Diencephalon (tissue), 1 donor: ENCODE measurements around the gene MPHOSPH6. TPM values are rescaled to one million over a fixed set of nuclear protein-coding genes. Genes with fewer than 3 reads are reported as not detected.

Experiments used
- small RNA-seq: library from RNA; depleted of rRNA; stranded (forward); fragments of <200 nt; gene quantifications from one replicate; pipeline ENCODE3, GENCODE V24; 2014
- total RNA-seq: library from RNA; depleted of rRNA; stranded (reverse); fragments of >200 nt; gene quantifications from one replicate; pipeline ENCODE4 v1.2.3, GENCODE V29; 2014

The MPHOSPH6 gene
- 42.4 TPM for total RNA-seq

GRCh38 chr16:82169861-82170845 is at the start of gene MPHOSPH6:
Gene MPHOSPH6 (minus strand): TSS chr16:82170224. CDS start chr16:82170175, 49 bp downstream.

Small RNA genes lying within 50 kb of the gene (small RNA-seq; reads per million reads assigned to genes)
- not detected for gene RN7SKP190

Other genes starting within 250 kb of the MPHOSPH6 start
- 2.1 TPM for gene SDR42E1, start 158.8 kb downstream of the MPHOSPH6 start, total RNA-seq
- gene HSD17B2, start 135.0 kb downstream of the MPHOSPH6 start, total RNA-seq = 0.46 TPM